Thoracic aorta (tissue), 2 donors: Measurements from ENCODE around the gene SPATS1. TPM values are rescaled to one million over a fixed set of nuclear protein-coding genes. Genes with fewer than 3 reads are reported as not detected.

ENCODE experiments used
- ATAC-seq: fragments of 150-250 bp; one replicate; pipeline ENCODE4 v1.8.0; 2017; ENCODE audit warnings: low read depth; ENCODE audit not compliant: insufficient number of reproducible peaks, low FRiP score
- DNase-seq: peaks from one replicate; pipeline ENCODE4 v3.0.0-alpha.2; 2020; ENCODE audit warnings: low spot score
- H3K27ac ChIP-seq, 2 donors: fragments of 200-600 bp; sonication (generic); 1 replicate in 1 of 2; 2 replicates in 1 of 2; pipeline ENCODE4 v1.5.1; 2016; ENCODE audit warnings: mild to moderate bottlenecking in 2 of 2, moderate library complexity in 2 of 2
- H3K27me3 ChIP-seq: fragments of 200-600 bp; sonication (generic); replicated peaks from 2 replicates; pipeline ENCODE4 v1.6.0; 2016; ENCODE audit warnings: mild to moderate bottlenecking; ENCODE audit not compliant: insufficient read depth
- H3K36me3 ChIP-seq: fragments of 200-600 bp; sonication (generic); one replicate; pipeline ENCODE4 v1.5.1; 2016
- H3K4me1 ChIP-seq, 2 donors: fragments of 200-600 bp; sonication (generic); 1 replicate in 1 of 2; 2 replicates in 1 of 2; pipeline versions ENCODE4 v1.5.1 to v1.6.0; 2016; ENCODE audit warnings: low read depth in 2 of 2, mild to moderate bottlenecking in 1 of 2; ENCODE audit not compliant: control insufficient read depth in 1 of 2
- H3K4me3 ChIP-seq: fragments of 200-600 bp; sonication (generic); 2 replicates; pipeline ENCODE4 v1.5.1; 2016; ENCODE audit warnings: mild to moderate bottlenecking
- H3K9me3 ChIP-seq: fragments of 200-600 bp; sonication (generic); 2 replicates; pipeline ENCODE4 v1.5.1; 2016
- total RNA-seq, 2 donors: library from RNA; depleted of rRNA; stranded (reverse); fragments of >200 nt; gene quantifications; one replicate each; pipeline versions ENCODE4 v1.1.0 to v1.2.3, GENCODE V29; 2016
- TF ChIP-seq, protein P1 (sequence below): fragments of 200-600 bp; sonication (generic); IDR thresholded peaks from one replicate; pipeline ENCODE4 v1.5.1; 2019; ENCODE audit warnings: antibody characterized with exemption

The SPATS1 gene
- total RNA-seq, 2 donors from 2014 or later, result not detected

DNA sequence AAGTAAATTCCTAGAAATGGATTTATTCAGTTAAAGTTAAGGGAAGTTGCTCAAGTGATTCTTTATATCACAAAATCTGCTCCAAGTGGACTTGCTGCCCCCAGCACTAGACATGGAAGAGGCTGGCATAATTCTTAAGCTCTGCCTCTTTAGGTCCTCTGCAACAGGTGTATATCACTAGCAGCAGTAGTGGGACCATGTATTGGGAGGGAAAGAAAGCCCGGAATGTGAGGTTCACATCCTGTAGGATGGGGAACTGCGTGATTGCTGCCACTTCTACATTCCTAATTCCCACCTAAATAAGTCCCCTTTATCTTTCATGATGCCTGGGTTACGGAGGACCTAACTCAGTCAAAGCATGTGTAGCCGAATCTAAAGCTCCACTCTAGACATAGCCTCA, 13.2 kb downstream of the SPATS1 start:
- Histone ChIP-seq H3K4me1 (no peaks in the 10 kb centered on the region), H3K27ac (no peak overlapping the region), H3K36me3 (no peaks in the 10 kb centered on the region), H3K9me3 (no peaks in the 10 kb centered on the region), H3K4me3 (no peak overlapping the region), H3K27me3 (no peaks in the 10 kb centered on the region)
- TF ChIP-seq, protein P1, sequence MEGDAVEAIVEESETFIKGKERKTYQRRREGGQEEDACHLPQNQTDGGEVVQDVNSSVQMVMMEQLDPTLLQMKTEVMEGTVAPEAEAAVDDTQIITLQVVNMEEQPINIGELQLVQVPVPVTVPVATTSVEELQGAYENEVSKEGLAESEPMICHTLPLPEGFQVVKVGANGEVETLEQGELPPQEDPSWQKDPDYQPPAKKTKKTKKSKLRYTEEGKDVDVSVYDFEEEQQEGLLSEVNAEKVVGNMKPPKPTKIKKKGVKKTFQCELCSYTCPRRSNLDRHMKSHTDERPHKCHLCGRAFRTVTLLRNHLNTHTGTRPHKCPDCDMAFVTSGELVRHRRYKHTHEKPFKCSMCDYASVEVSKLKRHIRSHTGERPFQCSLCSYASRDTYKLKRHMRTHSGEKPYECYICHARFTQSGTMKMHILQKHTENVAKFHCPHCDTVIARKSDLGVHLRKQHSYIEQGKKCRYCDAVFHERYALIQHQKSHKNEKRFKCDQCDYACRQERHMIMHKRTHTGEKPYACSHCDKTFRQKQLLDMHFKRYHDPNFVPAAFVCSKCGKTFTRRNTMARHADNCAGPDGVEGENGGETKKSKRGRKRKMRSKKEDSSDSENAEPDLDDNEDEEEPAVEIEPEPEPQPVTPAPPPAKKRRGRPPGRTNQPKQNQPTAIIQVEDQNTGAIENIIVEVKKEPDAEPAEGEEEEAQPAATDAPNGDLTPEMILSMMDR, result no peak
- no peak for DNase-seq
- no peak for ATAC-seq

DNA sequence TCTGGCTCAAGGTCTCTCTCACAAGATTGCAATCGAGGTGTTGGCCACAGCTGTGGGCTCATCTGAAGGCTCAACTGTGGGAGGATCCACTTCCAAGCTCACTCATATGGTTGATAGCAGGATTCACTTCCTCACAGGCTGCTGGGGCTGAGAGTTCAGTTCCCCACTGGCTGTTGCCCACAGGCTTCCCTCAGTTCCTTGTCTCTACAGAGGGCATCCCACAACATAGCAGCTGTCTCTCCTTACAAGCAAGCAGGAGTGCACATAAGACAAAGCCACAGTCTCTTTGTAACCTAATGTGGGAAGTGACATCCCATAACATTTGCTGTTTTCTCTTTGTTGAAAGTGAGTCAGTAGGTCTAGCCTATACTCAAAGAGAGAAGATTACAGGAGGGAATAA, 14.0 kb downstream of the SPATS1 start:
- Histone ChIP-seq H3K27ac (no peak overlapping the region), H3K36me3 (no peaks in the 10 kb centered on the region), H3K27me3 (no peaks in the 10 kb centered on the region), H3K9me3 (no peaks in the 10 kb centered on the region), H3K4me1 (no peaks in the 10 kb centered on the region), H3K4me3 (no peak overlapping the region)
- DNase-seq, result no peak
- ATAC-seq, result no peak
- TF ChIP-seq, protein P1, result no peak

DNA sequence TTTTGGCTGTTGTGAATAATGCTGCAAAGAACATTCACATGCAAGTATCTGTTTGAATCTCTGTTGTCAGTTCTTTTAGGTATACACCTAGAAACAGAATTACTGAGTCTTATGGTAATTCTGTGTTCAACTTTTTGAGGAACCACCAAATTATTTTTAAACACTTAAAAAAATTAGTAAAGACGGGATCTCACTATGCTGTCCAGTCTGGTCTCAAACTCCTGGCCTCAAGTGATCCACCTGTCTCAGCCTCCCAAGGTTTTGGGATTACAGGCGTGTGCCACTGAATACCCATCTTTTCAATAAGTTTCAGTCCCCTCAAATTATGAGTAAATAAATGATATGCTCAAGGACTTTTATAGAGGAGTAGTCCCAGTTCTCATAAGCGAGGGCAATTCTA, 17.5 kb downstream of the SPATS1 start:
- Histone ChIP-seq H3K4me1 (no peaks in the 10 kb centered on the region), H3K4me3 (no peak overlapping the region), H3K9me3 (no peaks in the 10 kb centered on the region), H3K27me3 (no peaks in the 10 kb centered on the region), H3K36me3 (no peaks in the 10 kb centered on the region), H3K27ac (no peak overlapping the region)
- TF ChIP-seq, protein P1, result no peak
- no peak for ATAC-seq
- no peak for DNase-seq

DNA sequence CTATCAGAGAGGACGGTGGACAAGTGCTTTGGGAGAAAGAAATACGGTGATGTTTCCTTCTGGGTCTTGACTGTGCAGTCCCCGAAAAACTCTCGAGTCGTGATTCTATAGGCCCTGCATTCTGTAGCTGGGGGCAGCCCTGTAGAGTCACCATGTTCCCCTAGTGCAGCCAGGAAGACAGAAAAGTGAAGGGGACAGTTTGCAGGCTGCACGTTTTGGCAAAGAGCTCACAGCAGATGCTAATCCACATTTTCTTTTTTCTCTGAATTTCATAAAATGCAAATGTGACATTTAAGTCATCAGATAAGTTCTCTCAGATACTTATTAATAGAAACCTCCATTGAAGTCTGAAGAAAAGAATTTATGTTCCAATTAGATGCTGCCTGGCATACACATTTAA, 19.5 kb downstream of the SPATS1 start:
- no peaks in the 10 kb centered on the region for H3K27me3 ChIP-seq
- no peaks in the 10 kb centered on the region for H3K9me3 ChIP-seq
- H3K36me3 ChIP-seq, result no peaks in the 10 kb centered on the region
- no peak overlapping the region for H3K27ac ChIP-seq
- no peak for ATAC-seq
- TF ChIP-seq, protein P1, result no peak
- H3K4me1 ChIP-seq, result no peaks in the 10 kb centered on the region
- no peak overlapping the region for H3K4me3 ChIP-seq
- no peak for DNase-seq

DNA sequence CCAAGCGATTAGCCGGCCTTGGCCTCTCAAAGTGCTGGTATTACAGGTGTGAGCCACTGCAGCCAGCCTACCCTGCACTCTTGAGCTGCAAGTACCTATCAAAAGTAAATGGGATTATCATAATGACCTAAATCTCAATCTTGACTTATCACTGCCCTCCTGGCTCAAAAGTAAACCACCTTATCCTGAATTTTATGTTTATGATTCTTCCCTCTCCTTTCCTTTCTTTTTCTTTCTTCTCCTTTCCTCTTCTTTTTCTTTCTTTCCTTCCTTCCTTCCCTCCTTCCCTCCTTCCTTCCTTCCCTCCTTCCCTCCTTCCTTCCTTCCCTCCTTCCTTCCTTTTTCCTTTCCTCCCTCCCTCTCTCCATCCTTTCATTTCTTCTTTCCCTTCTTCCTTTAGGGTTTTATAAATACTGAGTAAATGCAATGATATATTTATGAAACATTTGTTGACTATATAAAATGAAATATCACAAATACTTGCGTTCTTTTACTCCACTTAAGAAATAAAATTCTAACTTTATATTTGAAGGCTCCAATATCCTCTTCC, 21.0 kb downstream of the SPATS1 start:
- Histone ChIP-seq H3K27ac (no peak overlapping the region), H3K4me3 (no peak overlapping the region), H3K4me1 (no peaks in the 10 kb centered on the region), H3K9me3 (no peaks in the 10 kb centered on the region), H3K27me3 (no peaks in the 10 kb centered on the region), H3K36me3 (no peaks in the 10 kb centered on the region)
- no peak for ATAC-seq
- TF ChIP-seq, protein P1, result no peak
- no peak for DNase-seq
